ENCODE measurements around the gene CEMP1. TPM values are rescaled to one million over a fixed set of nuclear protein-coding genes. Genes with fewer than 3 reads are reported as not detected.

Gene CEMP1
- total RNA-seq, 1 experiment from 2014 or later: not detected

DNA sequence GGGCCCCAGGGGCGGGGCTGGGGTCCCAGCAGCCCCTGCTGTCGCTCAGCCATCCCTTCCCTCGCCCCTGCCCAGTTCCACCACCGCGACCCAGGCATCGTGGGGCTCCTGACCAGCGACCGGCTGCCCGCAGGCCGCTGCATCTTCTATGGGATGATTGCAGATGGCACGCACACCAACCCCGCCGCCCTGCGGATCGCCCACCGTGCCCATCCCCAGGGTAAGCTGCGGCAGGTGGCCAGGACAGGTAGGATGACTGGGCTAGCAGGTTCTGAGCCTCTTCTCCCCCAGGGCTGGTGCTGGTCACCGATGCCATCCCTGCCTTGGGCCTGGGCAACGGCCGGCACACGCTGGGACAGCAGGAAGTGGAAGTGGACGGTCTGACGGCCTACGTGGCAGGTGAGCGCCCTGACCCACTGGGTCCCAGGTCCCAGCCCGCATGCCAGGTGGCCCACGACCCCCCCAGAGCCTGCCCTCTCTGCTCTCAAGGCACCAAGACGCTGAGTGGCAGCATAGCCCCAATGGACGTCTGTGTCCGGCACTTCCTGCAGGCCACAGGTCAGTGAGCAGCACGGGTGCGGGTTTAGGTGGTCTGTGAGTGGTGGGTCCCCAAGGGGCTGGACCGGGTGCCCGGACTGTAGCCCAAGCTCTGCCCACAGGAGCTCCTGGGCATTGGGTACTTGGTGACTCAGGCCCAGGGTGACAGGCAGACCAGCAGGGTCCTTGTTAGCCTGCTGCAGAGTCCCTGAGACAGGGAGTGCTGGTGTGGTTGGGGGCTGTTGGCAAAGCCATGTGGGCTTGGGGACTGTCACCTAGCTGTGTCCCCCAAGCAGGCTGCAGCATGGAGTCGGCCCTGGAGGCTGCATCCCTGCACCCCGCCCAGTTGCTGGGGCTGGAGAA is 2.8 kb downstream of the CEMP1 start:
- no peak for DNase-seq (ENCODE audit: low read depth, low spot score)
- no peak for ATAC-seq
- H3K4me1 ChIP-seq (ENCODE audit: control insufficient read depth, insufficient read depth, low read length): peaks cover 16% of the 10 kb centered on the region
- CTCF ChIA-PET: no interaction called here
- in situ Hi-C loops (cut with HindIII; ENCODE audit: low pct_unique_long_range_greater_than_20kb, low sequenced_read_pairs): no loop called here
- TF ChIP-seq SIN3A (IDR thresholded peaks at IDR 0.05; ENCODE audit: borderline replicate concordance, insufficient read depth, low read depth, low read length) (no peak), TCF7L2 (IDR thresholded peaks at IDR 0.05; ENCODE audit: low read depth, low read length) (no peak), POLR2AphosphoS5 (IDR thresholded peaks at IDR 0.05; ENCODE audit: low read depth, low read length) (no peak)
- TF ChIP-seq, protein P1, sequence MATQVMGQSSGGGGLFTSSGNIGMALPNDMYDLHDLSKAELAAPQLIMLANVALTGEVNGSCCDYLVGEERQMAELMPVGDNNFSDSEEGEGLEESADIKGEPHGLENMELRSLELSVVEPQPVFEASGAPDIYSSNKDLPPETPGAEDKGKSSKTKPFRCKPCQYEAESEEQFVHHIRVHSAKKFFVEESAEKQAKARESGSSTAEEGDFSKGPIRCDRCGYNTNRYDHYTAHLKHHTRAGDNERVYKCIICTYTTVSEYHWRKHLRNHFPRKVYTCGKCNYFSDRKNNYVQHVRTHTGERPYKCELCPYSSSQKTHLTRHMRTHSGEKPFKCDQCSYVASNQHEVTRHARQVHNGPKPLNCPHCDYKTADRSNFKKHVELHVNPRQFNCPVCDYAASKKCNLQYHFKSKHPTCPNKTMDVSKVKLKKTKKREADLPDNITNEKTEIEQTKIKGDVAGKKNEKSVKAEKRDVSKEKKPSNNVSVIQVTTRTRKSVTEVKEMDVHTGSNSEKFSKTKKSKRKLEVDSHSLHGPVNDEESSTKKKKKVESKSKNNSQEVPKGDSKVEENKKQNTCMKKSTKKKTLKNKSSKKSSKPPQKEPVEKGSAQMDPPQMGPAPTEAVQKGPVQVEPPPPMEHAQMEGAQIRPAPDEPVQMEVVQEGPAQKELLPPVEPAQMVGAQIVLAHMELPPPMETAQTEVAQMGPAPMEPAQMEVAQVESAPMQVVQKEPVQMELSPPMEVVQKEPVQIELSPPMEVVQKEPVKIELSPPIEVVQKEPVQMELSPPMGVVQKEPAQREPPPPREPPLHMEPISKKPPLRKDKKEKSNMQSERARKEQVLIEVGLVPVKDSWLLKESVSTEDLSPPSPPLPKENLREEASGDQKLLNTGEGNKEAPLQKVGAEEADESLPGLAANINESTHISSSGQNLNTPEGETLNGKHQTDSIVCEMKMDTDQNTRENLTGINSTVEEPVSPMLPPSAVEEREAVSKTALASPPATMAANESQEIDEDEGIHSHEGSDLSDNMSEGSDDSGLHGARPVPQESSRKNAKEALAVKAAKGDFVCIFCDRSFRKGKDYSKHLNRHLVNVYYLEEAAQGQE (IDR thresholded peaks at IDR 0.05; ENCODE audit: insufficient read depth in 1 of 2, low read depth in 2 of 2, low read length in 1 of 2): no peak
- TF ChIP-seq, protein P2, sequence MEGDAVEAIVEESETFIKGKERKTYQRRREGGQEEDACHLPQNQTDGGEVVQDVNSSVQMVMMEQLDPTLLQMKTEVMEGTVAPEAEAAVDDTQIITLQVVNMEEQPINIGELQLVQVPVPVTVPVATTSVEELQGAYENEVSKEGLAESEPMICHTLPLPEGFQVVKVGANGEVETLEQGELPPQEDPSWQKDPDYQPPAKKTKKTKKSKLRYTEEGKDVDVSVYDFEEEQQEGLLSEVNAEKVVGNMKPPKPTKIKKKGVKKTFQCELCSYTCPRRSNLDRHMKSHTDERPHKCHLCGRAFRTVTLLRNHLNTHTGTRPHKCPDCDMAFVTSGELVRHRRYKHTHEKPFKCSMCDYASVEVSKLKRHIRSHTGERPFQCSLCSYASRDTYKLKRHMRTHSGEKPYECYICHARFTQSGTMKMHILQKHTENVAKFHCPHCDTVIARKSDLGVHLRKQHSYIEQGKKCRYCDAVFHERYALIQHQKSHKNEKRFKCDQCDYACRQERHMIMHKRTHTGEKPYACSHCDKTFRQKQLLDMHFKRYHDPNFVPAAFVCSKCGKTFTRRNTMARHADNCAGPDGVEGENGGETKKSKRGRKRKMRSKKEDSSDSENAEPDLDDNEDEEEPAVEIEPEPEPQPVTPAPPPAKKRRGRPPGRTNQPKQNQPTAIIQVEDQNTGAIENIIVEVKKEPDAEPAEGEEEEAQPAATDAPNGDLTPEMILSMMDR (IDR thresholded peaks at IDR 0.05): no peak
- no peaks in the 10 kb centered on the region for H3K9me3 ChIP-seq (ENCODE audit: control insufficient read depth, insufficient read depth, low read depth, low read length)
- H3K36me3 ChIP-seq (ENCODE audit: control insufficient read depth, insufficient read depth, low read length): peaks cover 3% of the 10 kb centered on the region; the same call in 1 of the 2 replicates
- no peak overlapping the region for H3K27ac ChIP-seq (ENCODE audit: low read length)
- no peak overlapping the region for H3K4me3 ChIP-seq (ENCODE audit: low read depth in 2 of 2, low read length in 2 of 2)
- no peaks in the 10 kb centered on the region for H3K27me3 ChIP-seq (ENCODE audit: control insufficient read depth, insufficient read depth, low read length)
- intact Hi-C loops (cut with micrococcal nuclease; ENCODE audit: unreplicated experiment): no loop called here
- POLR2A ChIA-PET: no interaction called here
- no TSS peak for BruUV-seq (replicated peaks)

DNA sequence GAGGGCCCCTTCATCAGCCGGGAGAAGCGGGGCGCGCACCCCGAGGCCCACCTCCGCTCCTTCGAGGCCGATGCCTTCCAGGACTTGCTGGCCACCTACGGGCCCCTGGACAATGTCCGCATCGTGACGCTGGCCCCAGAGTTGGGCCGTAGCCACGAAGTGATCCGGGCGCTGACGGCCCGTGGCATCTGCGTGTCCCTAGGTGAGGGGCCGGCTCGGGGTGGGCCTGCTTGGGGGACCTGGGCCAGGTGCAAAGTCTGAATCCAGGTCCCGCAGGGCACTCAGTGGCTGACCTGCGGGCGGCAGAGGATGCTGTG is 3.5 kb downstream of the CEMP1 start:
- DNase-seq (ENCODE audit: low read depth, low spot score) (no peak), ATAC-seq (no peak)
- H3K27me3 ChIP-seq (ENCODE audit: control insufficient read depth, insufficient read depth, low read length): no peaks in the 10 kb centered on the region
- ChIA-PET POLR2A (no interaction called here), CTCF (no interaction called here)
- peaks cover 13% of the 10 kb centered on the region for H3K4me1 ChIP-seq (ENCODE audit: control insufficient read depth, insufficient read depth, low read length)
- TF ChIP-seq POLR2AphosphoS5 (IDR thresholded peaks at IDR 0.05; ENCODE audit: low read depth, low read length) (no peak), SIN3A (IDR thresholded peaks at IDR 0.05; ENCODE audit: borderline replicate concordance, insufficient read depth, low read depth, low read length) (no peak), TCF7L2 (IDR thresholded peaks at IDR 0.05; ENCODE audit: low read depth, low read length) (no peak)
- TF ChIP-seq, protein P1 (IDR thresholded peaks at IDR 0.05; ENCODE audit: insufficient read depth in 1 of 2, low read depth in 2 of 2, low read length in 1 of 2): no peak
- TF ChIP-seq, protein P2 (IDR thresholded peaks at IDR 0.05): no peak
- no TSS peak for BruUV-seq (replicated peaks)
- intact Hi-C loops (cut with micrococcal nuclease; ENCODE audit: unreplicated experiment): no loop called here
- H3K27ac ChIP-seq (ENCODE audit: low read length): no peak overlapping the region
- in situ Hi-C loops (cut with HindIII; ENCODE audit: low pct_unique_long_range_greater_than_20kb, low sequenced_read_pairs): no loop called here
- no peaks in the 10 kb centered on the region for H3K9me3 ChIP-seq (ENCODE audit: control insufficient read depth, insufficient read depth, low read depth, low read length)
- H3K4me3 ChIP-seq (ENCODE audit: low read depth in 2 of 2, low read length in 2 of 2): no peak overlapping the region
- H3K36me3 ChIP-seq (ENCODE audit: control insufficient read depth, insufficient read depth, low read length): peaks cover 3% of the 10 kb centered on the region; the same call in 1 of the 2 replicates

Data from Panc1 (cell line).